Panc1 (cell line): ENCODE measurements around the gene PSKH1. TPM values are rescaled to one million over a fixed set of nuclear protein-coding genes. Genes with fewer than 3 reads are reported as not detected.

Source experiments
- ATAC-seq: fragments of 200-7000 bp; cut with Tn5 transposase; 2 replicates; pipeline ENCODE4 v1.9.1; 2020; ENCODE audit warnings: mild to moderate bottlenecking, moderate library complexity
- BruUV-seq: library from RNA; stranded (reverse); fragments of 400-500 nt; replicated peaks from 2 replicates; lab custom pipeline; 2021; lab: Mats Ljungman, UMichigan
- CTCF ChIA-PET: fragments of 300-600 bp; sonication (Branson Sonifier 250); formaldehyde crosslinking; loops from one replicate; lab custom pipeline; 2022; ENCODE audit warnings: antibody characterized with exemption; lab: Charles Lee
- POLR2A ChIA-PET: fragments of 300-600 bp; sonication (Branson Sonifier 250); formaldehyde crosslinking; loops from one replicate; lab custom pipeline; 2022; ENCODE audit warnings: antibody characterized with exemption; lab: Charles Lee
- DNase-seq: peaks from one replicate; pipeline ENCODE4 v3.0.0-alpha.2; 2010; ENCODE audit warnings: low read depth, low spot score
- H3K27ac ChIP-seq: 2 replicates; pipeline ENCODE4 v1.5.1; 2011; ENCODE audit warnings: mild to moderate bottlenecking, low read length, inconsistent platforms
- H3K27me3 ChIP-seq: fragments of 200-500 bp; sonication (Bioruptor generic); 2 replicates; pipeline ENCODE4 v1.6.0; 2014; ENCODE audit warnings: low read length, inconsistent platforms; ENCODE audit not compliant: control insufficient read depth, insufficient read depth
- H3K36me3 ChIP-seq: fragments of 200-500 bp; sonication (Bioruptor generic); 2 replicates; pipeline ENCODE4 v1.5.1; 2014; ENCODE audit warnings: inconsistent platforms, mild to moderate bottlenecking, low read length, moderate library complexity; ENCODE audit not compliant: control insufficient read depth, insufficient read depth
- H3K4me1 ChIP-seq: 2 replicates; pipeline ENCODE4 v1.5.1; 2011; ENCODE audit warnings: inconsistent platforms, mild to moderate bottlenecking, low read length, moderate library complexity; ENCODE audit not compliant: control insufficient read depth, insufficient read depth
- H3K4me3 ChIP-seq, 2 experiments: 2 replicates each; pipeline ENCODE4 v1.5.1; 2011 to 2012; ENCODE audit warnings: low read depth in 2 of 2, low read length in 2 of 2, mild to moderate bottlenecking in 2 of 2, inconsistent platforms in 1 of 2, moderate library complexity in 1 of 2
- H3K9me3 ChIP-seq: fragments of 200-500 bp; sonication (Bioruptor generic); 2 replicates; pipeline ENCODE4 v1.5.1; 2014; ENCODE audit warnings: low read depth, mild to moderate bottlenecking, inconsistent platforms, low read length, moderate library complexity; ENCODE audit not compliant: control insufficient read depth, insufficient read depth
- POLR2AphosphoS5 ChIP-seq: IDR thresholded peaks from 2 replicates; pipeline ENCODE4 v1.6.1; 2012; ENCODE audit warnings: mild to moderate bottlenecking, low read depth, low read length, moderate library complexity
- SIN3A ChIP-seq: IDR thresholded peaks from 2 replicates; pipeline ENCODE4 v1.6.1; 2012; ENCODE audit warnings: low read depth, mild to moderate bottlenecking, low read length, moderate library complexity, borderline replicate concordance; ENCODE audit not compliant: insufficient read depth
- TCF7L2 ChIP-seq: IDR thresholded peaks from 2 replicates; pipeline ENCODE4 v1.6.1; 2011; ENCODE audit warnings: mild to moderate bottlenecking, low read depth, low read length, inconsistent platforms
- in situ Hi-C: cut with HindIII; loops from 2 replicates; pipeline ENCODE4 v1.10.0; 2016; ENCODE audit warnings: low sequenced_read_pairs, low pct_unique_long_range_greater_than_20kb
- intact Hi-C: fragments of 100-400 bp; cut with micrococcal nuclease; formaldehyde crosslinking; loops from one replicate; pipeline ENCODE4 v1.10.0; 2022; ENCODE audit not compliant: unreplicated experiment
- total RNA-seq: library from RNA; stranded (reverse); gene quantifications from one replicate; pipeline ENCODE4 v1.2.1, GENCODE V29; 2021; ENCODE audit not compliant: unreplicated experiment
- TF ChIP-seq, protein P1 (sequence below), 2 experiments: IDR thresholded peaks; 2 replicates each; pipeline ENCODE4 v1.6.1; 2011 to 2012; ENCODE audit warnings: low read depth in 2 of 2, control low read depth in 1 of 2, low read length in 1 of 2, mild to moderate bottlenecking in 1 of 2, moderate library complexity in 1 of 2; ENCODE audit not compliant: insufficient read depth in 1 of 2
- TF ChIP-seq, protein P2 (sequence below): fragments of 450-650 bp; IDR thresholded peaks from 2 replicates; pipeline ENCODE4 v1.5.1; 2017; ENCODE audit warnings: mild to moderate bottlenecking

PSKH1 gene
- total RNA-seq, 1 experiment from 2014 or later = 17.8 TPM

DNA sequence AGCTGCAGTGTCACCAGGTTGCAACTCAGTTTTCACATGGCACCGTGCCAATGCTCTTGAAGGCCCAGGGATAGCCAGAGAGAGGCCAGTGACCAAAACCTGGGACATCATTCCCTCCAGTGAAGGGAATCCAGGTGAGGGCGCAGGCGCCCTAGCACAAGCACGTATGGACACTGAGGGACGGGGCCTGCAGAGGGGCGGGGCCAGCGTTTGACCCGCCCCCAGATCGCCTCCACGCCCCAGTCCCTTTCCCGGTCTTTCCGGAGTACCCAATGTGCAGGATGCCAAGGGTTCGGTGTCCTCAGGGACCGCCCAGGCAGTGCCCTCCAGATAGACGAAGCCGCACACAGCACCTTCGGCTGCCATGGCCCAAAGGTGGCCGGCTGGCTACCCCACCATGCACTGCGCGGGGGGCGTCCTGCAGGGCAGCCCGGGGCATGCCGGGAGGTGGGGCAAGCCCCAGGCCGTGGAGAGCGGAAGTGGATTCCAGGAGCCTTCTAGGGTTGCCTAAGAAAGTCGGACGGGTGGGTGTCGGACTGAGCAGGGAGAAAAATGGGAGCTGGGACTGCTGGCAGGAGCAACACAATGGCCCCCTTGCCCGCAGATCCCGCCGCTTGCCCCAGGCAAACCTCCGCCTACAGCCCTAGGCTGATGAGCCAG, 70.7 kb downstream of the PSKH1 start:
- ChIA-PET POLR2A (interaction anchor here (0.6 kb wide), 1 partner anchor 20 kb away, joined by 3 read pairs; the partner anchor contains the start of gene LCAT), CTCF (no interaction called here)
- no peaks in the 10 kb centered on the region; the same call in 1 of the 2 replicates for H3K36me3 ChIP-seq

GRCh38 chr16:67964477-67965131, 71.5 kb downstream of the PSKH1 start:
- DNase-seq (no peak), ATAC-seq (no peak)
- TF ChIP-seq, protein P1, sequence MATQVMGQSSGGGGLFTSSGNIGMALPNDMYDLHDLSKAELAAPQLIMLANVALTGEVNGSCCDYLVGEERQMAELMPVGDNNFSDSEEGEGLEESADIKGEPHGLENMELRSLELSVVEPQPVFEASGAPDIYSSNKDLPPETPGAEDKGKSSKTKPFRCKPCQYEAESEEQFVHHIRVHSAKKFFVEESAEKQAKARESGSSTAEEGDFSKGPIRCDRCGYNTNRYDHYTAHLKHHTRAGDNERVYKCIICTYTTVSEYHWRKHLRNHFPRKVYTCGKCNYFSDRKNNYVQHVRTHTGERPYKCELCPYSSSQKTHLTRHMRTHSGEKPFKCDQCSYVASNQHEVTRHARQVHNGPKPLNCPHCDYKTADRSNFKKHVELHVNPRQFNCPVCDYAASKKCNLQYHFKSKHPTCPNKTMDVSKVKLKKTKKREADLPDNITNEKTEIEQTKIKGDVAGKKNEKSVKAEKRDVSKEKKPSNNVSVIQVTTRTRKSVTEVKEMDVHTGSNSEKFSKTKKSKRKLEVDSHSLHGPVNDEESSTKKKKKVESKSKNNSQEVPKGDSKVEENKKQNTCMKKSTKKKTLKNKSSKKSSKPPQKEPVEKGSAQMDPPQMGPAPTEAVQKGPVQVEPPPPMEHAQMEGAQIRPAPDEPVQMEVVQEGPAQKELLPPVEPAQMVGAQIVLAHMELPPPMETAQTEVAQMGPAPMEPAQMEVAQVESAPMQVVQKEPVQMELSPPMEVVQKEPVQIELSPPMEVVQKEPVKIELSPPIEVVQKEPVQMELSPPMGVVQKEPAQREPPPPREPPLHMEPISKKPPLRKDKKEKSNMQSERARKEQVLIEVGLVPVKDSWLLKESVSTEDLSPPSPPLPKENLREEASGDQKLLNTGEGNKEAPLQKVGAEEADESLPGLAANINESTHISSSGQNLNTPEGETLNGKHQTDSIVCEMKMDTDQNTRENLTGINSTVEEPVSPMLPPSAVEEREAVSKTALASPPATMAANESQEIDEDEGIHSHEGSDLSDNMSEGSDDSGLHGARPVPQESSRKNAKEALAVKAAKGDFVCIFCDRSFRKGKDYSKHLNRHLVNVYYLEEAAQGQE (IDR thresholded peaks at IDR 0.05; ENCODE audit: insufficient read depth in 1 of 2, low read depth in 2 of 2, low read length in 1 of 2) = no peak
- TF ChIP-seq POLR2AphosphoS5 = no peak
- TF ChIP-seq, protein P2, sequence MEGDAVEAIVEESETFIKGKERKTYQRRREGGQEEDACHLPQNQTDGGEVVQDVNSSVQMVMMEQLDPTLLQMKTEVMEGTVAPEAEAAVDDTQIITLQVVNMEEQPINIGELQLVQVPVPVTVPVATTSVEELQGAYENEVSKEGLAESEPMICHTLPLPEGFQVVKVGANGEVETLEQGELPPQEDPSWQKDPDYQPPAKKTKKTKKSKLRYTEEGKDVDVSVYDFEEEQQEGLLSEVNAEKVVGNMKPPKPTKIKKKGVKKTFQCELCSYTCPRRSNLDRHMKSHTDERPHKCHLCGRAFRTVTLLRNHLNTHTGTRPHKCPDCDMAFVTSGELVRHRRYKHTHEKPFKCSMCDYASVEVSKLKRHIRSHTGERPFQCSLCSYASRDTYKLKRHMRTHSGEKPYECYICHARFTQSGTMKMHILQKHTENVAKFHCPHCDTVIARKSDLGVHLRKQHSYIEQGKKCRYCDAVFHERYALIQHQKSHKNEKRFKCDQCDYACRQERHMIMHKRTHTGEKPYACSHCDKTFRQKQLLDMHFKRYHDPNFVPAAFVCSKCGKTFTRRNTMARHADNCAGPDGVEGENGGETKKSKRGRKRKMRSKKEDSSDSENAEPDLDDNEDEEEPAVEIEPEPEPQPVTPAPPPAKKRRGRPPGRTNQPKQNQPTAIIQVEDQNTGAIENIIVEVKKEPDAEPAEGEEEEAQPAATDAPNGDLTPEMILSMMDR = no peak
- no peak for TF ChIP-seq SIN3A
- no peak for TF ChIP-seq TCF7L2
- BruUV-seq = no TSS peak
- Histone ChIP-seq H3K36me3 (no peaks in the 10 kb centered on the region; the same call in 1 of the 2 replicates), H3K9me3 (no peaks in the 10 kb centered on the region), H3K27ac (no peak overlapping the region), H3K27me3 (no peaks in the 10 kb centered on the region), H3K4me3 (no peak overlapping the region), H3K4me1 (peaks cover 15% of the 10 kb centered on the region)
- POLR2A ChIA-PET = interaction anchor here (0.6 kb wide), 1 partner anchor 21 kb away, joined by 3 read pairs; the partner anchor contains the start of gene LCAT
- CTCF ChIA-PET = no interaction called here
- in situ Hi-C loops = no loop called here
- intact Hi-C loops = no loop called here

More for the DNA sequence above, 70.7 kb downstream of the PSKH1 start:
- no TSS peak for BruUV-seq
- no peak for DNase-seq
- no peaks in the 10 kb centered on the region for H3K27me3 ChIP-seq
- H3K4me3 ChIP-seq = no peak overlapping the region
- TF ChIP-seq SIN3A = no peak
- TF ChIP-seq TCF7L2 = no peak
- TF ChIP-seq POLR2AphosphoS5 = no peak
- TF ChIP-seq, protein P1 (IDR thresholded peaks at IDR 0.05; ENCODE audit: insufficient read depth in 1 of 2, low read depth in 2 of 2, low read length in 1 of 2) = no peak
- TF ChIP-seq, protein P2 = no peak
- in situ Hi-C loops = no loop called here
- H3K4me1 ChIP-seq = peaks cover 15% of the 10 kb centered on the region
- H3K9me3 ChIP-seq = no peaks in the 10 kb centered on the region
- intact Hi-C loops = no loop called here
- no peak overlapping the region for H3K27ac ChIP-seq
- ATAC-seq = no peak
